GM21723 (cell line): Measurements from ENCODE around the gene TNIP1.

Source experiments
- ATAC-seq: cut with Tn5 transposase; IDR thresholded peaks from one replicate; pipeline ENCODE4 v1.9.1; 2021; ENCODE audit warnings: mild to moderate bottlenecking, moderate library complexity; ENCODE audit not compliant: unreplicated experiment

The TNIP1 gene

GRCh38 chr5:151106043-151106442 lies 25.2 kb upstream of the TNIP1 start:
- ATAC-seq: no peak

- no peak for ATAC-seq
Measured at GRCh38 chr5:151105561-151105960, 24.7 kb upstream of the TNIP1 start.

- no peak for ATAC-seq
Measured at GRCh38 chr5:151104795-151105194, 24.0 kb upstream of the TNIP1 start.

GRCh38 chr5:151101746-151102145 lies 20.9 kb upstream of the TNIP1 start:
- no peak for ATAC-seq

GRCh38 chr5:151101151-151101550 lies 20.3 kb upstream of the TNIP1 start:
- ATAC-seq: no peak

GRCh38 chr5:151100681-151101080 lies 19.8 kb upstream of the TNIP1 start:
- ATAC-seq: no peak

- ATAC-seq: no peak
Measured at GRCh38 chr5:151098768-151099121, 17.9 kb upstream of the TNIP1 start.

GRCh38 chr5:151097820-151098767 lies 17.3 kb upstream of the TNIP1 start:
- ATAC-seq: peak; percentile 43

- no peak for ATAC-seq
Measured at GRCh38 chr5:151097061-151097460, 16.2 kb upstream of the TNIP1 start.

GRCh38 chr5:151096001-151096373 lies 15.2 kb upstream of the TNIP1 start:
- ATAC-seq: no peak

- ATAC-seq: no peak
Measured at GRCh38 chr5:151095341-151096000, 14.6 kb upstream of the TNIP1 start.

GRCh38 chr5:151094852-151095245 lies 14.0 kb upstream of the TNIP1 start:
- no peak for ATAC-seq

- peak; percentile 78 for ATAC-seq
Measured at GRCh38 chr5:151094030-151094851, 13.4 kb upstream of the TNIP1 start.

GRCh38 chr5:151093476-151093889 lies 12.6 kb upstream of the TNIP1 start:
- ATAC-seq: peak; percentile 8

- no peak for ATAC-seq
Measured at GRCh38 chr5:151092762-151093161, 11.9 kb upstream of the TNIP1 start.

- ATAC-seq: no peak
Measured at GRCh38 chr5:151089726-151090125, 8.9 kb upstream of the TNIP1 start.

- no peak for ATAC-seq
Measured at GRCh38 chr5:151088986-151089385, 8.2 kb upstream of the TNIP1 start.

- no peak for ATAC-seq
Measured at GRCh38 chr5:151087486-151087885, 6.7 kb upstream of the TNIP1 start.

- peak; percentile 69 for ATAC-seq
Measured at GRCh38 chr5:151086905-151087360, 6.1 kb upstream of the TNIP1 start.

- no peak for ATAC-seq
Measured at GRCh38 chr5:151086192-151086869, 5.5 kb upstream of the TNIP1 start.
